HG03159 (cell line): ENCODE measurements around the gene NR5A1.

ENCODE experiments used
- ATAC-seq: cut with Tn5 transposase; IDR thresholded peaks from one replicate; pipeline ENCODE4 v1.9.1; 2021; ENCODE audit warnings: mild to moderate bottlenecking, moderate library complexity; ENCODE audit not compliant: unreplicated experiment

Gene NR5A1

DNA sequence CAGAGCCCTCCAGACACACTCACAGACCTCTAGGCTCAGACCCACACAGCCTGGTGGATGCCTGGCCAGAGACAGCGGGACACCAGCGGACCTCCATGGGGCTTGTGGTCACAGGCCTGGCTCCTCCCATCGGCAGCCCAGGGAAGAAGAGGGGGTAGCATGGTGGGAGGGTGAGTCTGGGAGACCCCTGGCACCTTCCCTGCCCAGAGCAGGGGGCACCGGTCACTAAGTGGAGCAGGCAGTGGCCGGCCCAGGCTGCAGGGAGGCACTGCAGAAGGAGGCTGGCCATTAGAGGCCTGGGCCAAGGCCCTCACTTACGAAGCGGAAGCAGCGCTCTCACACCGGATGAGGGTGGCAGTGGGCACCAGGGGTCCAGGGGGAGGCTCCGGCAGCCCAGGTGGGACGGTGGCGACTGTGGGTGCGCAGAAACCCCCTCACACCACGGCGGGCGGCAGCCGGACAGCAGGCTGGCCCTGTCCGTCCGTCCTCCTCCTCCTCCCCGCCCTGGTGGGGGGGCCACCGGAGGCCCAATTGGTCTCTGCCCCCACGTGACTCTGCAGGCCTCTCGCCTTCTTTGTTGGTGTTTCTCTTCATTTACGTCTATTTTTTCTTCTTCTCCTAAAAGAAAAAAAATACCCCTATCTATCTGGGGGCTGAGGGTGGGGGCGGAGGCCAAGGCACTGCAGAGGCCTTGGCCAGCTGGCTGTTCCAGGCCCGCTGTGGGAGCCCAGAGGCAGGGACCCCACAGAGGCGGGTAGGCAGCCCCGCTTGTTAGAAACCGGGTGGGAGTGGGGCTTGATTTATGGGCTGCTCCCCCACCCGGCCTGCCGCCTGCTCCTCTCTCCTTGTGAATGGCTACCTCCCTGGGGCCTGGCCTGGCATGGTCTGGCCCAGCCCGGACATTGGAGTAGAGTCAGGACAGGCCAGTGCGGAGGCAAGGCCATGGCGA lies at the start of gene NR5A1:
TSS of gene NR5A1 (minus strand) at position 469 of the 949 bp plus-strand sequence. CDS start 4,004 bp downstream, outside the sequence.
- ATAC-seq: no peak

DNA sequence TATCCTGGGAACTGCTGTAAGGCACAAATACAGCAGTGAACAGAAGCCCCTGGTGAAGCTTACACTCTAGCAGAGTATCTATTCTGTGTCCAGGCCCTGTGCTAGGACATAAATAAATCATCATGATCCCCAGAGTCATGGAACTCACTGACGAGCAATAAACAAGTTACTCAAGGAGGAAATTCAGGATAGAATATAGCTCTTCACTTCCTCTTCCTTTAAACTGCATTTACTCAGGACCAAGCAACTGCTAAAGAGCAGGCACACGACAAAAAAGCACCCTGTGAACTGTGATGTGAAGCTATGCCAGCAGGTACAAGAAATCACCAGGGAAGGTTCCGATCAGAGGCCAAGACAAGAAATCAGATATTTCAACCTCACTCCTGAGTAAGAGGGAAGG lies 47.8 kb upstream of the NR5A1 start:
- ATAC-seq: no peak

DNA sequence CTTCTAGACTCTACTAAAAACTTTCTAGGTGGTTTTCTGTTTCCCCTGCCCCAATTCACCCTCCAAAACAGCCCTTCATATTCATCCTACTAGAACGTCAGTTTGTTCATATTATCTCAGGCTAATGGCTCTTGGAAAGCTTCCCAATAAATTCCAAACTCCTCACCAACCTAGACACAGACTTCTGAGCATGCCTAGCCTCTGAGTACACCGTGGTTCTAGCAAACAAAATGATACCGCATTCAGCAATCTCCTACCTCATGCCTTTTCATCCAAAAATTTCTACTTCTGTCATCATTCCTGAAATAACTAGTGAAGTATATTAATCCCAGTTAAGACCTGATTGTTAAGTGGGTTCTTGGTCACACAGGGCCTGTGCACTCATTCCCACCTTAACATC lies 46.5 kb upstream of the NR5A1 start:
- ATAC-seq: no peak

DNA sequence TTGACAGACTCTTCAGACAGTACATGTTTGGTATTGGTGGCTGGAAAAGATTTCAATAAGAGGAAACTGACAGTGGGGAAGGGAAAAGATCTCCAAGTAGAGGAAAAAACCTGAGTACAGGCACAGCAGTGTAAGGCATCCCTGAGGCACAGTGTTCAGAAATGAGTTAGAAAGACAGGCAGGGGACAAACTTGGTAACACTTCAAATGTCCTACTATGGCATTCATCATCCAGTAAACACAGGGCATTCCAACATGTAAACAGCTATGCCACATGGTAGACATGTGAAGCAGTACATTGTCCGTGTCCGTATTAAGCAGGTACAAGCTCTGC lies 45.0 kb upstream of the NR5A1 start:
- no peak for ATAC-seq

DNA sequence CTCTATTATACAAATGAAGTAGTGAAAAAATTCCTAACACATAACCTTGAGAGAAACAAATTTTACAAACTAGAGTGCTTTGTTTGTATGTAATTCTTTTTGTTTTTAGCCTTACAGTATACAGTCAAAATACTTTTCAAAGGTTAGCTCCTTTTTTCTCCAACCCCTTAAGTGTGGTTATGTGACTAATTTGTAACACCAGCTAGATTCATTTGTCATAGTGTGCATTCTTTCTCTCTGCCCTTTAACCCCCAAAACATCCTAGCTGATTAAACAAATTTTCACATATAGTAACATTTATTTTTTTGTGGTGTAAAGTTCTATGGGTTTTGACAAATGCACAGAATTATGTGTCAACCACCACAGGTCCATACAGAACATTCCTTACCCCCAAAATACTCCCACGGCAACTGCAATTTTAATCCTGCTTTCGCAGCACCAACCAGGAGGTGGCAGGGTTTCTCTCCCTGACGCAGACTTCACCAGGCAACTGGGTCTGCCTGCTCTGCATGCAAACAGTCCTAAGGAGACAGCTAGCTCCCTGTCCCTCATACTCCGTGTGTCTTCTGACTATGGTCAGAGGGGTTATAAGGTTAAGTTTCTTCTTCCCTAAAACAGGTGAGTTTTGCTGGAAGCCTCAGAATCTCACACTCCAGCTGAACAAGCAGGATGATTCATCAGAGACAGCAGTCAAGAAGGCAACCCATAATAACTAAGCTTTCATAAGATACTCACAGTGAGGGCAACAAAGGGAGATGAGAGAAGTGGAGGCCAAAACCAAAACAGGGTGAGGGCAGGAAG lies 44.5 kb upstream of the NR5A1 start:
- no peak for ATAC-seq

DNA sequence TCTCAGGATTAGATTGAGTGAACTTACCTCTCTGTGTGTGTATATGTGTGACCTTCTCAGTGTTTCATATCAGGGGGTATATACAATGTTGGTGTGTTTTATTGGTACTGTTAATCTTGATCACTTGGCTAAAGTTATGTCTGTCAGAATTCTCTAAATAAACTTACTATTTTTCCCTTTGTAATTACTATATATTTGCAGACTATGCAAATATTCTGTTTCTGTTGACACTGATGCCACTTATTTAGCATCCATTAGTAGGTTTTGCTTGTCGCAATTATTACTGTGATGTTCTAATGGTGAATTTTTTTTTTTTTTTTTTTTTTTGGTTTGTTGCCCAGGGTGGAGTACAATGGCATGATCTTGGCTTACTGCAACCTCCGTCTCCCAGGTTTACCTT lies 42.9 kb upstream of the NR5A1 start:
- ATAC-seq: no peak

DNA sequence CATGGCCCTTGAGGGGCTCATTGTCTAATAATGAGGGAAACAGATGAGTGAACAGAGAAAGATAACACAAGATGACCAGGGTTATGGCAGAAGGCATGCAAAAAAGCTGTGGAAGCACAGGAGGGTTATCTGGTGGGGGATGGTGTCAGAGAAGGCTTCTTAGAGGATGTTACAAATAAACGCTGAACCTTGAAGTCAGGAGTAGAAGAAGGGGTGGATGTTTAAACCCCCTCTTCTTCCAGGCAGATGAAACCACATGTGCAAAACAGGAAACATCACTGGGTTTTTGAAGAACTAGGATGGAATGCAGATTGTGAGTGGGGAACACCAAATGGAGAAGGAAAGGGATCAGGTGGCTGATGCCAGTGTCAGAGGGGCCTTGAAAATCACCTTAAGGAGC lies 41.8 kb upstream of the NR5A1 start:
- ATAC-seq: no peak

DNA sequence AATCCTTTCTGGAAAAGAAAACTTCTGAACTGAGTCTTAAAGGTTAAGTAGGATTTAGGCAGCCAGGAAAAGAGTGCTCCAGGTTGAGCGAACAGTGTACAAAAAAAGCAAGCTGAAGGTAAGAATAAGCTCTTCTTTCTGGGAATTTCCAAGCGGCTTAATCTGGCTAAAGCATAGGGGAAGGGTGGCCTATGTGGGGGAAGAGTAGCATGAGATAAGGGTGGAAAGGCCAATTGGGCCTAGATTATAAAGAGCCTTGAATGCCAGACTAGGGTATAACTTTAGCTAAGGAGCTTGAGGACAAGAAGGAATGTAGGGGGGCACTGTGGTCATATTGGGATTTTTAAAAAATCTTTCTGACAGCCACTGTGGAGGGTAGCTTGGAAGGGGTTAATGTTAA lies 37.3 kb upstream of the NR5A1 start:
- no peak for ATAC-seq

DNA sequence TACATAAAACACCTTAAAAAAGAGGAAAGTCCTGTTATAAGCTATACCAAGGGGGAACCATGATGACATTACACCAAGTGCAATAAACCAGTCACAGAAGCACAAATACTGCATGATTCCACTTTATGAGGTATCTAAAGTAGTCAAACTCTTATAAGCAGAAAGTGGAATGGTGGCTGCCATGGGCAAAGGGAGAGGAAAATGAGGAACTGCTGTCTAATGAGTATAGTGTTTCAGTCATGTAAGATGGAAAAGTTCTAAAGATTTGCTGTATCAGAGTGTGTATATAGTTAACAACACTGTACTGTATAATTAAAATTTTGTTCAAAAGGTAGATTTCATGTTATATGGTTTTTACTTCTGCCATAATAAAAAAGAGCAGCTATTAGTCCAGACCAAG lies 34.6 kb upstream of the NR5A1 start:
- ATAC-seq: no peak

DNA sequence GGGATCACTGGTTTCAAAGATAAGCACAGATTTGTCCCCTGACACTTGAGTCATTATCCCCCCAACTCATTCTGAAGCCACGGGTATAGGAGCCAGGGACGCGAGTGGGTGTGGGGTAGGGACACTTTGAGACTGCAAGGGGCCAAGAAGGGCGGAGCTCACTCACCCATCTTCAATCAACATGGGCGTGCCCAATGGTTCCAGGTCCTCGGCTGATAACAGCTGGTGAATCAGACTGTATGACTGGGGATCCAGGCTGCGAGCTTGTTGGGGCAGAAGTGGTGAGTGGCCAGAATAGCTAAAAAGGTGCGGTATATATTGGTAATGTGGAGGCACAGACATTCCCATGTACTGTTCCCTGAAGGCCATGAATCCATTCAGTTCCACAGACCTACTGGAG lies 30.7 kb upstream of the NR5A1 start:
- no peak for ATAC-seq

DNA sequence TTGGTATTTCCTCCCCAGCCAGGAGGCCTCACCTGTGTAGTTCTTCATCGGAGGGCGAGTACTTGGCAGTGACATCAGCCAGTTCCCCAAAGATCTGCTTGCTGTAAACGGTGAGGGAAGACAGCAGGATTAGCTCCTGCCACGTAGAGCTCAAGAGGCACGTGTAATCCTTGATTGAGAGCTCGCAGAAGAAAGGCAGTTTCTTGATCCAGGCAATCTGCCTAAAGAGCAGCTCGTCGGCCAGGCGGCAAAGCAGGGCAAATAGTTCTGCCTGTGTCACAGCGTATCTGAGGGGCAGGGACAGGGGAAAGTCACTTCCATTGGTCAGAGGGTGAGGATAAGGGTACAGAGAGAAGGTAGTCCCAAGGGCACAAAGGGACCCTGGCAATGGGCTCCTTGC lies 28.6 kb upstream of the NR5A1 start:
- ATAC-seq: no peak

DNA sequence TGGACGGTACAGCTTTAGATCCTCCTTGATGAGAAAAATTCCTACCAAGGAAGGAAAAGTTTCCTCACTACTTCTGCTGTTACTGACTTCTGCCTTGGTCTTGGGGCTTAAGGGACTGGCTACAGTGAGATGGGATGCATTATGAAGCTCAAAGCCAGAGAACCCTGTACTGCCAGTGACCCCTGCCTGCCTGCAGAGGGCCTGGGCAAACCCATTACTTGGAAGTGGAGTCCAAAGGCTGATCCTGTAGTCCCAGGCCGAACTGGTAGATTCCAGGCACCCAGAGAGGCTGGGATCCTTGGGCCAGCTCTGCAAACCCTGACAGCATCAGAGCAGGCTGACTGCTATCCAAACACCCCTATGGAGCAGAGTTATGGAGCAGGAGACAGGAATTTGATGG lies 25.7 kb upstream of the NR5A1 start:
- no peak for ATAC-seq

DNA sequence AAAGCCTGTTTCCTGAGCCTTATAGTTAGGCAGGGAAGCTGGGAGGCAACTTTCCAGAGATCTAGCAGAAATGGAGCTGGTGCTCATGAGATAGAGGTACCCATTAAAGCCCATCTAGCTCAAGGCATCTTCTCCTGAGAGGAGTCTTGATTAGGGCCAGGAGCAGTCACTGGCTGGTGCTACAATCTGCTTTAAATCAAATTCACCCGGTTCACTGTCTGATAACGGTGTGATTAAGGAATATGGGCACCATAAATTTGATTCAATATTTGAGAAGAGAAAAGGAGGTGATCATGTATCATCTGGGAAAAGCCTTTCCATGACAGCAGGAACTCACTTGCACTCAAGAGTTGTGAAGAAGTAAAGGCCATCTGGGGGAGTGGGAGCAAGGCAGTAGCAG lies 23.9 kb upstream of the NR5A1 start:
- ATAC-seq: no peak

DNA sequence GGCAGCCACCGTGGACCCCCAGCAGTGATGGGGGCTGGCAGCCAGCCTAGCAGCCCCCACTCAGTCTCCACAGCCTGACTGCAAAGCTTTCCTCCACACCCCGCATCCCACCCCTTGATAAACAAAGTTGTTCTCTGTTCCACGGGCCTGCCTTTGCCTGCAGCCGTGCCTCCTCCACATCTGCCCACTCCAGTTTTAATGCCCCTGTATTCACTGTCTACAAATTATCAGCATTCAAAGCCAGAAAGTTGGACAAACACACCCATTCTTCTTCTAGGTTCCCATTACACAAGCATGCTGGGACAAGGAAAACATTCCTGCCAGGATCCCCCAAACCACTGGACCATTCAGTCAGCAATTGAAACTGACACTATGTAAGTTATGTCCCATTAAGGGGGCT lies 23.0 kb upstream of the NR5A1 start:
- no peak for ATAC-seq

DNA sequence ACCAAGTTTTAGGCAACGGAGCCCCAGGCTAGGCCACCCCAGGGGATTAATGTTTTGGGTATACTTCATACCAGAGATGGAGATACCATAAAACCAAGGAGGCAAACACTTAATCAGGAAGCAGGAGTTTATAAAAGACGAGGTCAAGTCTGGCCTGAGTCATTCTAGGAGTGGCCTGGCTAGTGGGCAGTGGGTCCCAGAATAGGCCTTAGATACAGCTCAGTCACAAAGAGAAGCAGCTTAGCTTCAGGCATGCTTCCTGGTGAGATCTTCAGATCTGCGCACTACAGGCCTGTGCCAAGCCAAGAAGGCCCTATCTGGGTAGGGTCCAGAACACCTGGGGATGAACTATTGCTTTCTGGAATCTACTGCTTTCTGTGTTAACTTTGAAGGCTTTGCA lies 20.6 kb upstream of the NR5A1 start:
- no peak for ATAC-seq

DNA sequence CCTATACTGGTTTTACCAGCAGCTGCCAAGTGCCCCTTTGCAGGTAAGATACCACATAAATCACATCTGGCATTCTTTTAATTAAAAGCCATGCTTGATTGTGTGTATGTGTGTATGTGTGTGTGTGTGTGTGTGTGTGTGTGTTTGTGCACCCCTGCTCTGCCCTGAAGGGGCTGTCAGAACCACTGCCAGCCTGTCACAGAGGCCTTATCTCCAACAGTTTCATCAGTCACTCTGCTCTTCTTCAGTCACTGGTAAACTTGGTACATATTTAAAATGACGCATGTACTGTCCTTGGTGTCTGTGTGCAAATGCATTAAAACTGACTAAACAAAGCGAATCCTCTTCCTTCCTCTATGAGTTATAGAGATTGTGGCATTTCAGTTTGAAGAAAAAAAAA lies 19.0 kb upstream of the NR5A1 start:
- no peak for ATAC-seq

DNA sequence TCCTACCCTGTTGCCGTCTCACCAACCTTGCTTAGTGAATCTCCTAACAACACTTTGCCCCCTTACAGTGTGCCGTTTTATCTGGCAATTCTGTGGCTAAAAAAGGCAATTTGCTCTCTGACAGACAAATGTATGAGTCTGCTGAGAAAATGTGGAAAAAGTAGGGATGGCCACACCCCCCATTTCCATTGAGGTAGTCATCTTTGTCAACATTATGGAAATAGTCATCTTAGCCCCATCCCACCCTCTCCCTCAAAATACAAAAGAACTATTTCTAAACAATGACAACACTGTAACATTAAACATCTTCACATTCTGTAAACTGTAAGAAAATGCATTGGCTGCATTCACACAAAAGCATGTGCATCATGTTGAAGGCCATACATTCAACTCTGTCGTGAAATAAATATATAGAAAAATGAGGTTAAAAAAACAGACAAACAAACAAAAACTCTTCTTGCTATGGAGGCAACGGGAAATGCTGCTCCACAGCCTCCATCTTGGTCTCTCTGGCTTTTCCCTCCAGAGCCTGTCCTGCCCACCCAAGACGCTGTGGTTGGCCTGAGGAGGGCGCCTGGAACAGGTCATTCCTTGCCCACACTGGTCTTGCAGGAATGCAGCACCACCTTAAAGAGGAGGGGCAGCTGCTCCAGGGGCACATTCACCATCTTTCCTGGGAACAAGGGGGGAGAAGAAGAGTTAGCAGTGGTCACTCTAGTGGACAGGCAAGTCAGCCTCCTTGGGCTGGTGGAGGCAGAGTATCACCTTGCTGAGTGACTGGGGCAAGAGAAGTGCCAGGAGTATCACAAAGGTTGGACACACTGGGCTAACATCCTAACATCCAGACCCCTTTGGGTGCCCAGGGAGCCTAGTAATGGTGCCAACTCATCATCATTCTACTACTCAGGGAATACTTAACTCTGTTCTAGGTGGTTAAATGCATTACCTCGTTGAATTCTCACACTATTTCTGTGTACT lies 15.2 kb upstream of the NR5A1 start:
- no peak for ATAC-seq

DNA sequence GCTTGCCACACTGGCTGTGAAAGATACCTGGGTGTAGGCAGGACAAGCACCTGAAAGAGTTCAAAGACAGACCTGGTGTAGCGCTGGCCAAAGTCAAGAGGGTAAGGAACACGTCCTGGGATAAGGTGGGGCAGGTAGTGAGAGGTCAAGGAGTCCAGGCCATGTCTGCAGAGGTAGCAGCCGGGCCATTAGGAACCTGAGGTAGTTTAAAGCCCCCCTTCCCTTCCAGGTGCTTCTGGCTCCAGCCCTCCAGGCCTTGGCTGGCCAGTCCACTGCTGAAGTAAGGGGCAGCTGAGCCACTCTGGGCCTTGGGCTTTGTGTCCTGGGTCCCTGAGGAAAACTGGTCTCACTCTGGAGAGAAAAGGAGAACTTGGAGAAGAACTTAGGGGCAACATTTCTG lies 13.9 kb upstream of the NR5A1 start:
- no peak for ATAC-seq

DNA sequence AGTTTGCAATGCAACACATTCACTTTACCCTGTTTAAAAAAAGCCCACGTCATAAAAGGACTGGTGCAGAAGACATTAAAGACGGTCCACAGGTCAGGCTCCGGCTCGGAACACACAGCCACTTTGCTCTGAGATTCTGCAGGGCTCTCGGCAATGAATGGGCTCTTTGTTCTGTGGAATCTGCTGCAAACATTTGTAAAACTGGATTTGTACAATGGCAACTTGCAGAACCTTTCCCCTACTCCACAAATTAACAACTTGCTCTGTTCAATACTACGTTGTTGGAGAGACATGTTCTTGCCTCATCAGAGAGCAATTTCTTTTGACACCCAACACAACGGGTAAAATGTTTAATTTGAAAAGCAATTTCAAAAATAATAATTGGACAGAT lies 13.0 kb upstream of the NR5A1 start:
- ATAC-seq: no peak

DNA sequence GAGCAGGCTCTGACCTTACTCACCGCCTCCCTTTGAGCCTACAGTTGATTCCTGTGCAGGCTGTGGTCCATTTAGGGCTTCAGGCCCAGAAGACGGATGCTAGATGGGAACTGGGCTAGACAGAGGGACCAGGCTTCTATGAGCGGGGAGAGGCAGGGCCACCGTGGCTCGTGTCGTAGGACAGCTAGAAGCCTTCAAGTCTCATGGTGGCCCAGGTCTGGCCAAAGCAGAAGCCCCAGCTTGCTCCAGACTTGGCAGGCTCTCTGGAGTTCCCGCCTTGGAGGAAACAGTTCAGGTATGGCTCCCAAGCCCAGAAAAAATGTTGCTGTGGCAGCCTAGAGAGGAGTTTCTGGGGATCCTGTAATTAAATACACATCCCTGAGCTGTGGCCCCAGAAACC lies 10.9 kb upstream of the NR5A1 start:
- no peak for ATAC-seq

DNA sequence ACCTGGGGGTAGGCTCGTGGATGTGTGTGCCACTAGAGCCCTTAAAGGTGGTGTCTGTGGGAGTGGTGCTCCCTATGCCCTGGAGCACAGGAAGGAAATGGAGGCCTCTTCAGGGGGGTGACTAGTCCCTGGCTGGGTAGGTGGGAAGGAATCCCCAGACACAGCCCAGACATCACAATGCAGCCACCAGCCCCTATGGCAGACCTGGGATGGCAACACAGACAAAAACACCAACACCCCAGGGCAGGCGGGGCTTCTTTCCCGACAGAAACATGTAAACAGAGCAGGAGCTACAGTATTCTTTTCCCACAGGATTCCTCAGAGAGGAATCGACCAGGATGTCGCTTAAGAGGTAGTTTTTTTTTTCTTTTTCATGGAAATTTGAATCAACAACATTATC lies 10.4 kb upstream of the NR5A1 start:
- no peak for ATAC-seq
